HG03095 (cell line): ENCODE measurements around the gene PGLYRP2.
"Not testable (repeated sequence)": the region's sequence is repeated elsewhere in the genome, so short reads cannot be mapped to it uniquely, and the experiment has no call there.

Source experiments
- ATAC-seq: cut with Tn5 transposase; IDR thresholded peaks from one replicate; pipeline ENCODE4 v1.9.1; 2021; ENCODE audit warnings: moderate library complexity; ENCODE audit not compliant: unreplicated experiment

The PGLYRP2 gene

GRCh38 chr19:15479391-15480345 is at the start of gene PGLYRP2:
Gene PGLYRP2, minus strand, starts transcription at chr19:15479501. Its CDS starts 130 bp downstream, at chr19:15479371.
- no peak for ATAC-seq

DNA sequence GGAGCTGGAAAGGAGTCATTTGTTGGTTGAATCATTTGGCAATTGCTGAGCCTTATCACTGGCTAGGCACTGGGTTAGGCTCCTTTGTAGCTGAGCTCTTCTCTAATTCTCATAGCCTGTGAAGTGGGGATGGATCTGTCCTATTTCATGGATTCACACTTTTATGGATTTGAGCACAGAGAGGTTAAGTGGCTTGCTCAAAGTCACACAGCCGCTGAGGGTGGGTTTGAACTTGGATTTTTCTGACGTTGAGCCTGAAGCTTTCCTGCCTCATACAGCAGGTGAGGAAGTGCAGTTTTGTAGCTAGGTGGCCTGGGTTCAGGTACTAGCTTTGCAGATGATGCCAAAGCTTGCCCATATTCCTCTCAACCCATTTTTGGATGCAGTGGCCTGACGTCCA is 48.4 kb upstream of the PGLYRP2 start:
- no peak for ATAC-seq

- no peak for ATAC-seq
Observed at GRCh38 chr19:15526408-15526807, 47.1 kb upstream of the PGLYRP2 start.

- no peak for ATAC-seq
Observed at GRCh38 chr19:15525291-15525690, 46.0 kb upstream of the PGLYRP2 start.

DNA sequence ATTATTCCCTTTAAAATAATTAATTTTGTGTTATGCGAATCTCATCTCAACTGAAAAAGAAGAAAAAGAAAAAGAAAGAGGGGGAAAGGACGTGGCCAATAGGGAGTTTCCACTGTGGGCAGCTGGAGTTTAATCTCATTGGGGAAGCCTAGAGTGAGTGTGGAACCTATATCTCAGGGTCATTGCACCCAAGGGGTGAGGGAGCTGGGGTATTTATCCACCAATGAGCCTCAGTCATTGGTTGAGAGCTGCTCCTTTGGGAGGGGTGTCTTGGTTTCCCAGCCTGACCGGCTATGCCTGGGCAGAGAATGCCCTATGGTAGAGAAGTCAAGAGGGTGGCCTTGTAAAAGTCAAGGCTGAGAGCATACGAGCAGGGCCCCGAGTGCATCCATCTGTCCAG is 45.5 kb upstream of the PGLYRP2 start:
- ATAC-seq: no peak

GRCh38 chr19:15519433-15519976 is 40.2 kb upstream of the PGLYRP2 start:
- ATAC-seq: no peak

- ATAC-seq: no peak
Observed at GRCh38 chr19:15517778-15518177, 38.5 kb upstream of the PGLYRP2 start.

DNA sequence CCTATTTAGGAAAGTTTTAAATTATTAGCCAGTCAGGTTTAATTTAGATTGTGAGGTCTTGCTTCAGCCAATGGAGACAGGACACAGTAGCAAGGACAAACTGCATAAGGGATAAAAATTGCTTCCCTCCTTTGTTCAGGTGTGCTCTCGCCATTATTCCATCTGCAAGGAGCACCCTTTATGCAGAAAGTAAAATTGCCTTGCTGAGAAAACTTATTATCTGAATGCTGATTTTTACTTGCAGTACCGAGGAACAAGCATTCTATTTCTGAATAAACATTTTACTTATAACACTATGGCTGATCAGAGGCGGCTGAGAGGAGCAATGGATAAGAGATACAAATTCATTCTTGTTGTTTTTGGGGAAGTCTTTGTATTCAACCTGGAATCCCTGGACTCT is 37.1 kb upstream of the PGLYRP2 start:
- ATAC-seq: no peak

DNA sequence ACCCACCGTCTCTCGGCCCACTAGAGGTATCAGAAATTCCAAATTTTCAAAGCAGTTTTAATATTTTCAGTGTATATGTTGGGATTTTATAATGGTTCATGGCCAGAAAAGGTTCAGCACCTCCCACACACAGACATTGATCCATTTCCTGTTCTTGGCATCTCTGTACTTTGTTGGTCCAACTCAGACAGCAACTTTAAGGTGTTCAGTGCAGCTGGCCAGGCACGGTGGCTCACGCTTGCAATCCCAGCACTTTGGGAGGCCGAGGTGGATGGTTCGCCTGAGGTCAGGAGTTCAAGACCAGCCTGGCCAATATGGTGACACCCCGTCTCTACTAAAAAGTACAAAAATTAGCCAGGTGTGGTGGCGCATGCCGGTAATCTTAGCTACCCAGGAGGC is 35.9 kb upstream of the PGLYRP2 start:
- not testable (repeated sequence) for ATAC-seq

- no peak for ATAC-seq
Observed at GRCh38 chr19:15511671-15512424, 32.5 kb upstream of the PGLYRP2 start.

DNA sequence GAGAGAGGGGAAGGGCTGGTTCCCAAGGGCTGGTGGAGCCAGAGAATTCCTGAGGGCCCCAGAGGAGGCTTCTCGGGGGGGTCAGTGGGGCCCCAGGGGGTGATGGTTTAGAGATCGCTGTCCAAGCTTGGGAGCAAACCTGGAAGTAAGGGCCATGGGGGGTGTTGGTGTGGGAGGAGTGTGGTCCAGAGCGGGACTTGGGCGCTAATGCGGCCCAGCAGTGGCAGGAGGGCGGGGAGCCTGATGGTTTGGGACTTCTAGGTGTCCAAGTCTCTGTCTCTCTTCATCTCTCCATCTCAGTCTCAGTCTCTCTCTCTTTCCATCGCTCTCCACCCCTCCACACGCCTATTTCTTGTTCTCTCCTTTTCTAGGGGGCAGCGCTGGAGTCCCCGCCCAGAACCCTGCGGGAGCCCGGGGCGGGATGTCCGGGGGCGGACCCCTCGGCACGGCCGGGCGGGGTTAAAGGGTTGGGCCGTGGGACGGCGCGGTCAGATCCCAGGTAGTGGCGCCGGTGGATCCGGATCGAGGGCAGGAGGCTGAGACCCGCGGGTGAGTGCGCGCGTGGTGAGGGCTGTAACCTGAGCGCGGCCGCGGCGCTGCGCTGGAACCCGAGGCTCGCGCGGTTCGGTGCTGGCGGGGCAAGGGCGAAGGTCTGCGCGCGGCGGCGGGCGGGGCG is 28.9 kb upstream of the PGLYRP2 start, which contains the start of gene CYP4F22:
TSS of gene CYP4F22 (plus strand) at position 491 of the 676 bp plus-strand sequence. CDS start 16,812 bp downstream, outside the sequence.
- ATAC-seq: no peak

DNA sequence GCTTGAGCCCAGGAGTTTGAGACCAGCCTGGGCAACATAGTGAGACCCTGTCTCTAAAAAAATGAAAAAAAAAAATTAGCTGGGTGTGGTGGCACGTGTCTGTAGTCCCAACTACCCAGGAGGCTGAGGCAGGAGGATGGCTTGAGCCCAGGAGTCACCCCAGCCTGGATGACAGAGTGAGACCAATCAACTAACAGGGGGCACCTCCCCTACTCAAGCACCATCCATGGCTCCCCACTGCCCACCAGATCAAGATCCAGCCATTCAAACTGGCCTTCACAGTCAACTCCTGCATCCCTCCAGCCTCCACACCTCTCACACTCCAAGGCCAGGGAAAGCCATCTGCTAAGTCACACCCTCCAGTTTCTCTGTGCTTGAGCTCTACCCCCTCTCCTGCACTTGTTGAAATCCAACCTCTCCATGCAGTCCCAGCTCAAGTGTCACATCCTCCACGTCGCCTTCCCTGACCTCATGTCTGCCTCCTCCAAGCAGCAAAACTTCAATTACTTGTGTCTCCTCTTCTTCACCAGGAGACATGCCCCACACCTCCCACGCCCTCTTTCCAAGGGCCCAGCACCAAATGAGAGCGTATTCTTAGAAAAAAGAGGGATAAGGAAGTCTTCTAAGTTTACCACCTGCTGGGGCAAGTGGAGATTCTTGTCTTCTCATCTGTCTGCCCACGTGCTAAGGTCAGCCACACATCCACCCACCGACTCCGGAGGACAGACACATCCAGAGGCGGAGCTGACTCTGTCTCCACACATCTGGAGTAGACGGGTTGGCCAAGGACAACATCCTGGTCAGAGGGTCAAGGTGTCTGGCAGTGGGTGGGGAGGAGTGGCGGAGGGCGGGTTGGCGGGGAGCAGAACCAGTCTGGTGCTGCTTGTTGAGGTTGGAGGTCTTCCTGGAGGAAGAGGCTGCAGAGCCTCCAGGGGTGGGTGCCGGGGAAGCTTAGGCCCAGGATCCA is 28.1 kb upstream of the PGLYRP2 start:
- no peak for ATAC-seq

DNA sequence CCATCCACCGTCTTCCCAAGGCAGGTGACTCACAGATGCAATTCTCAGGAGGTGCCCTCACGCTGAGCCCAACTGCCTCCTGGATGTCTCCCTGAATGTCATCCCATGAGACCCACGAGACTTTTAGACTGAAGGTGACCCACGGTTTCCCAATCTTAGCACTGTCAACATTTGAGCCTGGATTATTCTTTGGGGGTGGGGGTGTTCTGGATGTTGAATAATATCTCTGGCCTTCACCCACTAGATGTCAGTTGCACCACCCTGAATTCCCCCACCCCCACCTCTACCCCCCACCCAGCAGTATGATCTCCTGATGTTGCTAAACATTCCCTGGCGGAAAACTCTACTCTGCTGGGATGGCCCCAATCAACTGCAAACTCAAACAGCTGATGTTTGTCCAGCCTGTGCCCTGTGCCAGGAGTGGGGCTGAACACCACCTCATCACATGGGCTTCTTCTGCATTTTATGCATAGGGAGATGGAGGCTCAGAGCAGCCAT is 26.8 kb upstream of the PGLYRP2 start:
- no peak for ATAC-seq

GRCh38 chr19:15502264-15502663 is 23.0 kb upstream of the PGLYRP2 start:
- no peak for ATAC-seq

DNA sequence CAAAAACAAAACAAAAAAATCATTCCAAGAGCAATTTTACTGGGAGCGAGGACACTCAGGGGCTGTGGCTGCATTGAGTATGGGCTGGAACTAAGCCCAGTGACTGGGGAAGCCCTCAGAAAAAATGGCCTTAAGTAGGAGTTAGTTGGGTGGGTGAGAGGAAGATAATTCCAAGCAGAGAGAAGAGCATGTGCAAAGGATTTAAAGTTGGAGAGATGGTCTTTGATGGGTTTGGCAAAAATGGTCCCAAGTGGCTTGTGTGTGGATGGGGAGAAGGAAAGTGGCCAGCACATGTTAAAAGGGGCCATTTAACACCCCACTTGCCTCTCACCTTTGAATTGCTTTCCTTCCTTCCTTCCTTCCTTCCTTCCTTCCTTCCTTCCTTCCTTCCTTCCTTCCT is 22.3 kb upstream of the PGLYRP2 start:
- ATAC-seq: no peak

- ATAC-seq: no peak
Observed at GRCh38 chr19:15498910-15499309, 19.6 kb upstream of the PGLYRP2 start.

- ATAC-seq: no peak
Observed at GRCh38 chr19:15498156-15498858, 19.0 kb upstream of the PGLYRP2 start.

- no peak for ATAC-seq
Observed at GRCh38 chr19:15495151-15495550, 15.8 kb upstream of the PGLYRP2 start.
